ENCODE results near the gene PLD1.

DNA sequence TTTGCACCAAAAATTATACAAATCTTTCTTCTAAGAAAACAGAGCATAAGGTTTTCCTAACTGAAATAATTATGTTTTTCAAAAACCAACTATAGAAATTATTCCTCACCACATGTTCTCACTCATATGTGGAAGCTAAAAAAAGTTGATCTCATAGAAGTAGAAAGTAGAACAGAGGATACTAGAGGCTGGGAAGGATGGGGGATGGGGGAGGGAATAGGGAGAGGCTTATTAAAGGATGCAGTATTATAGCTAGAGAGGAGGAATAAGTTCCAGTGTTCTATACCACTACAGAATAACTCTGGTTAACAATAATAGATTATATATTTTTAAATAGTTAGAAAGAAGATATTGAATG is 20.2 kb upstream of the PLD1 start:
- TF ChIP-seq MAFK (IDR thresholded peaks at IDR 0.05; ENCODE audit: low read depth, low read length) = no peak
- no peak for TF ChIP-seq POLR2A (IDR thresholded peaks at IDR 0.05; ENCODE audit: control extremely low read depth in 1 of 2, low read depth in 2 of 2, low read length in 2 of 2)

All from H1 (cell line).